GM12865 (cell line): Measurements from ENCODE around the gene NOPCHAP1.
"Not testable (repeated sequence)": the region's sequence is repeated elsewhere in the genome, so short reads cannot be mapped to it uniquely, and the experiment has no call there.

Experiments
- DNase-seq: peaks from one replicate; pipeline ENCODE4 v3.0.0; 2010; ENCODE audit warnings: low read depth
- H3K4me3 ChIP-seq: 2 replicates; pipeline ENCODE4 v1.5.1; 2011; ENCODE audit warnings: mild to moderate bottlenecking, low read depth, low read length, control low read depth
- TF ChIP-seq, protein P1 (sequence below): IDR thresholded peaks from 2 replicates; pipeline ENCODE4 v1.5.1; 2011; ENCODE audit warnings: low read length, control low read depth, low read depth, inconsistent platforms; ENCODE audit not compliant: insufficient read depth; ENCODE audit errors: missing control alignments

The NOPCHAP1 gene

DNA sequence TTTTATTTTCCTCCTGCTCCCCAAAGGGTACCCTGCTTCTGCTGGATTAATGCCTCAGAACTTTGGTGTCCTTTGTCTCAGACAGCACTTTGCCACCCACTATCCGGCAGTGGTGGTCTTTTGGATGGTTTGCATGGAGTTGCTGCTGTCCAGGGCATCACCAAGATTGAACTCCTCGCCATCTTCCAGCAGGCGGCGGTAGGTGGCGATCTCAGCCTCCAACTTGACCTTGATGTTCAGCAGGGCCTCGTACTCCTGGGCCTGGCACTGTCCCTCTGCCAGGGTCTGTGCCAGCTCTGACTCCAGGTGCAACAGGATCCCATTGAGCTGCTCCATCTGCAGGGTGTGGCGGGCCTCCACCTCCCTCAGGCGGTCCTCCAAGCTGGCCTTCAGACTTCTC is 9.4 kb upstream of the NOPCHAP1 start:
- no peak for DNase-seq
- TF ChIP-seq, protein P1, sequence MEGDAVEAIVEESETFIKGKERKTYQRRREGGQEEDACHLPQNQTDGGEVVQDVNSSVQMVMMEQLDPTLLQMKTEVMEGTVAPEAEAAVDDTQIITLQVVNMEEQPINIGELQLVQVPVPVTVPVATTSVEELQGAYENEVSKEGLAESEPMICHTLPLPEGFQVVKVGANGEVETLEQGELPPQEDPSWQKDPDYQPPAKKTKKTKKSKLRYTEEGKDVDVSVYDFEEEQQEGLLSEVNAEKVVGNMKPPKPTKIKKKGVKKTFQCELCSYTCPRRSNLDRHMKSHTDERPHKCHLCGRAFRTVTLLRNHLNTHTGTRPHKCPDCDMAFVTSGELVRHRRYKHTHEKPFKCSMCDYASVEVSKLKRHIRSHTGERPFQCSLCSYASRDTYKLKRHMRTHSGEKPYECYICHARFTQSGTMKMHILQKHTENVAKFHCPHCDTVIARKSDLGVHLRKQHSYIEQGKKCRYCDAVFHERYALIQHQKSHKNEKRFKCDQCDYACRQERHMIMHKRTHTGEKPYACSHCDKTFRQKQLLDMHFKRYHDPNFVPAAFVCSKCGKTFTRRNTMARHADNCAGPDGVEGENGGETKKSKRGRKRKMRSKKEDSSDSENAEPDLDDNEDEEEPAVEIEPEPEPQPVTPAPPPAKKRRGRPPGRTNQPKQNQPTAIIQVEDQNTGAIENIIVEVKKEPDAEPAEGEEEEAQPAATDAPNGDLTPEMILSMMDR = no peak

DNA sequence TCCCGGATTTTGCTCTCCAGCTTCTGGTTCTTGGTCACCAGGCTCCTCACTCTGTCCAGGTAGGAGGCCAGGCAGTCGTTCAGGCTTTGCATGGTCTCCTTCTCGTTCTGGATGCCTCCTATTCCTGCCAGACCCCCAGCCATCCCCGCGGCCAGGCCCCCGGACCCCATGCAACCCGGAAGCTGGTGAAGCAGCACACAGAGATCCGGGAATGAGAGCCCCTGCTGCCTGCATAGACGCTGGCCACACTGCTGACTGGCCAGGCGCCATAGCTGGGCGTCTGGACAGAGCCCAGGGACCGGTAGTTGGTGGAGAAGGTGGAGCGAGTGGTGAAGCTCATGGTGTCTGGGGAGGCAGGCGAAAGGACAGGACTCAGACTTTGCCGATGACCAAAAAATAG is 8.4 kb upstream of the NOPCHAP1 start:
- not testable (repeated sequence) for DNase-seq, H3K4me3 ChIP-seq

More for the DNA sequence above, 9.4 kb upstream of the NOPCHAP1 start:
- H3K4me3 ChIP-seq = no peak overlapping the region

DNA sequence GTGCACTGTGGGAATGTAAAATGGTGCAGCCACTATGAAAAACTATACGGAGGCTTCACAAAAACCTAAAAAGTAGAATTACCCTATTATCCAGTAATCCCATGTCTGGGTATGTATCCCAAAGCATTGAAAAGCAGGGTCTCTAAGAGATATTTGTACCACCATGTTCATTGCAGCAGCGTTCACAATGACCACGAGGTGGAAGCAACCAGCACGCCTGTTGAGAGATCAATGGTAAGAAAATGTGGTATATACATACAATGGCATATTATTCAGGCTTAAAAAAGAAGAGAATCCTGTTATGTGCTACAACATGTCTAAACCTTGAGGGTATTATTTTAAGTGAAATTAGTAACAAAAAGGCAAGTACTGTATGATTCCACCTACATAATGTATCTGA is 910 bp upstream of the NOPCHAP1 start:
- H3K4me3 ChIP-seq = no peak overlapping the region
- peak; percentile 44 for DNase-seq
- TF ChIP-seq, protein P1 = peak; percentile 19

DNA sequence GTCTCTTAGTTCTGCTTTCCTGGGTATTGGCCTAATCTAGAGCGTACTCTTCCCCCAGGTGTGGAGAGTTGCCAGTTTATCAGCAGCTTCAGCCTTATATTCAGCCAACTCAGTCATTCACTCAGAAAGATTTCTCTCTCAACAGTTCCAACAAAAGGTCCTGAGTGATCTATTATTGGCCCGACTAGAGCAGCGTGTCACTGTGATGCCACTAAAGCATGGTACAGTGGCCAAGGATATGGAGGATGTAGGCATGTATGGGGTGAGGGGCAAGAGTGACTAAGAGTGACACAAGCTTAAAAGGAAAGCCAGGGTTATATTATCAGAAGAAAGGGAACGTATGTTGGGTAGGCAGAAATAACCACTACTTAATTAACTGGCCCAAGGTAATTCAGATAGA is 4.8 kb downstream of the NOPCHAP1 start:
- DNase-seq = no peak
- H3K4me3 ChIP-seq = no peak overlapping the region
- TF ChIP-seq, protein P1 = no peak

DNA sequence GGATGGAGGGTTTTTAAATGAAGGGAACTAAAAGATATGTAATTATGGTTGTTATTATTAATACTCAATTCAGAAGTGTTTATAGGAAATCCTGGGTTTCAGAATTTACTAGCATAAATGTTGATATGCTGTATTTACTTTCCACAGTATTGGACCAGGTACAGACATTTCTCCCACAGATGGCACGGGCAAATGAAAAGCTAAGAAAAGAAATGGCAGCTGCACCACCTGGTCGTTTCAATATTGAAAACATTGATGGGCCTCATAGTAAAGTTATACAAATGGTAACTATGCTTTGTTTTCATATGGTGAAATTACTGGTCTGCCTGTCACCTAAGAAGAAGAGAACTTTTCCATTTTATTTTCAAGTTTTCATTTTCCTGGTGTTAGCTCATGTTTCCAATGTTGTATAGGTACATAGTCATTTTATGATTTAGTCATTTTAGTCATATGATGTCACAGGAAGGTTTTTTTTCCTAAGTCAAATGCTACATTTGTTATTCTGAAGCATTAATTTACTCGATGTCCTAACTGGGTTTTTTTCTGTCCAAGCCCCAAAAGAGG is 5.5 kb downstream of the NOPCHAP1 start:
- no peak for DNase-seq
- H3K4me3 ChIP-seq = no peak overlapping the region
- TF ChIP-seq, protein P1 = no peak

DNA sequence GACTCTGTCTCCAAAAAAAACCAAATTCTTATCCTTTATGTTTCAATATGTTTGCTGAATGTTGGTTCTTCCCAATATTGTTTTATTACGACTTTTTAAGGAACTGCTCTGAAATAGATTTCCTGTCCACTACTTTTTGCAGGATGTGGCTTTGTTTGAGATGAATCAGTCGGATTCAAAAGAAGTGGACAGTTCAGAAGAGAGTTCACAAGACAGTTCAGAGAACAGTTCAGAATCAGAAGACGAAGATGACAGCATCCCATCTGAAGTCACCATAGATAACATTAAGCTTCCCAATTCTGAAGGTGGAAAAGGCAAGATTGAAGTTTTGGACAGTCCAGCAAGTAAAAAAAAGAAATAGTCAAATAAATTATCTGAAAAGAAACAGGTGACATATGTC is 8.2 kb downstream of the NOPCHAP1 start:
- no peak for DNase-seq
- no peak overlapping the region for H3K4me3 ChIP-seq
- TF ChIP-seq, protein P1 = no peak

DNA sequence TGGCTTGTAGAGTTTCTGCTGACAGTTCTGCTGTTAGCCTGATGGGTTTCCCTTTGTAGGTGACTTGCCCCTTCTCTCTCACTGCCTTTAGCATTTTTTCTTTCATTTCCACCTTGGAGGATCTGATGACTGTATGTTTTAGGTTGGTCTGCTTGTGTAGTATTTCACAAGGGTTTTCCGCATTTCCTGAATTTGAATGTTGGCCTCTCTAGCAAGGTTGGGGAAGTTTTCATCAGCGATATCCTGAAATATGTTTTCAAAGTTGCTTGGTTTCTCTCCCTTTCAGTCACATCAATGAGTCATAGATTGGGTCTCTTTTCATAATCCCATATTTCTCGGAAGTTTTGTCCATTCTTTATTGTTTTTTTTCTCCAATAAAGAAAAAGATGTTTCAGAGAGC is 11.4 kb downstream of the NOPCHAP1 start:
- DNase-seq = no peak
- TF ChIP-seq, protein P1 = no peak
- no peak overlapping the region for H3K4me3 ChIP-seq
